Calu3 (cell line): ENCODE results near the gene ATG4C. TPM values are rescaled to one million over a fixed set of nuclear protein-coding genes. Genes with fewer than 3 reads are reported as not detected.

Source experiments
- BruUV-seq: library from RNA; stranded (reverse); fragments of 400-500 nt; replicated peaks from 2 replicates; lab custom pipeline; 2021; lab: Mats Ljungman, UMichigan
- CTCF ChIA-PET: fragments of 300-600 bp; sonication (Branson Sonifier 250); formaldehyde crosslinking; loops from one replicate; lab custom pipeline; 2022; ENCODE audit warnings: antibody characterized with exemption; lab: Charles Lee
- DNase-seq: peaks from one replicate; pipeline ENCODE4 v3.0.0; 2022
- H3K27ac Mint-ChIP-seq: one replicate; pipeline ENCODE4 v1.8.0; 2022; ENCODE audit warnings: mixed read lengths; ENCODE audit not compliant: unreplicated experiment
- H3K27me3 Mint-ChIP-seq: one replicate; pipeline ENCODE4 v1.8.0; 2022; ENCODE audit warnings: mixed read lengths; ENCODE audit not compliant: unreplicated experiment
- H3K36me3 Mint-ChIP-seq: one replicate; pipeline ENCODE4 v1.8.0; 2022; ENCODE audit warnings: mild to moderate bottlenecking, moderate library complexity, mixed read lengths; ENCODE audit not compliant: insufficient read depth, unreplicated experiment
- H3K4me1 Mint-ChIP-seq: one replicate; pipeline ENCODE4 v1.8.0; 2022; ENCODE audit warnings: mild to moderate bottlenecking, low read depth, mixed read lengths; ENCODE audit not compliant: unreplicated experiment
- H3K4me3 Mint-ChIP-seq: one replicate; pipeline ENCODE4 v1.8.0; 2022; ENCODE audit warnings: mild to moderate bottlenecking, low read depth, moderate library complexity, mixed read lengths; ENCODE audit not compliant: unreplicated experiment
- H3K9me3 Mint-ChIP-seq: one replicate; pipeline ENCODE4 v1.8.0; 2022; ENCODE audit warnings: low read depth, mixed read lengths; ENCODE audit not compliant: unreplicated experiment
- CTCF ChIP-seq: fragments of 200-600 bp; IDR thresholded peaks from one replicate; pipeline ENCODE4 v1.8.0; 2022; ENCODE audit warnings: antibody characterized with exemption; ENCODE audit not compliant: unreplicated experiment
- intact Hi-C: fragments of 100-400 bp; cut with micrococcal nuclease; formaldehyde crosslinking; loops from one replicate; pipeline ENCODE4 v1.10.0; 2022; ENCODE audit not compliant: unreplicated experiment
- total RNA-seq: library from RNA; stranded (reverse); gene quantifications from 2 replicates; pipeline ENCODE4 v1.2.3, GENCODE V29; 2022

ATG4C gene
- total RNA-seq, 1 experiment from 2014 or later, result 12.4 TPM

GRCh38 chr1:62856960-62857359 lies 73.0 kb downstream of the ATG4C start:
- Mint-ChIP-seq H3K27ac (no peak overlapping the region), H3K36me3 (no peaks in the 10 kb centered on the region), H3K27me3 (no peaks in the 10 kb centered on the region), H3K4me3 (no peak overlapping the region), H3K4me1 (no peaks in the 10 kb centered on the region), H3K9me3 (no peaks in the 10 kb centered on the region)
- CTCF ChIA-PET, result interaction anchor here (0.6 kb wide), 1 partner anchor 15 kb away, joined by 4 read pairs; no protein-coding TSS in a partner anchor
- BruUV-seq, result no TSS peak
- no peak for DNase-seq
- no peak for TF ChIP-seq CTCF
- intact Hi-C loops, result no loop called here

GRCh38 chr1:62869217-62869754 lies 85.4 kb downstream of the ATG4C start:
- intact Hi-C loops, result no loop called here
- no peak for DNase-seq
- CTCF ChIA-PET, result no interaction called here
- Mint-ChIP-seq H3K27me3 (no peaks in the 10 kb centered on the region), H3K36me3 (peaks cover 3% of the 10 kb centered on the region), H3K27ac (no peak overlapping the region), H3K4me3 (no peak overlapping the region), H3K9me3 (no peaks in the 10 kb centered on the region), H3K4me1 (no peaks in the 10 kb centered on the region)
- no TSS peak for BruUV-seq
- no peak for TF ChIP-seq CTCF

GRCh38 chr1:62870148-62870547 lies 86.2 kb downstream of the ATG4C start:
- no peak overlapping the region for H3K4me3 Mint-ChIP-seq
- BruUV-seq, result no TSS peak
- no peaks in the 10 kb centered on the region for H3K27me3 Mint-ChIP-seq
- H3K36me3 Mint-ChIP-seq, result peaks cover 3% of the 10 kb centered on the region
- CTCF ChIA-PET, result no interaction called here
- intact Hi-C loops, result no loop called here
- no peaks in the 10 kb centered on the region for H3K4me1 Mint-ChIP-seq
- H3K9me3 Mint-ChIP-seq, result no peaks in the 10 kb centered on the region
- TF ChIP-seq CTCF, result no peak
- H3K27ac Mint-ChIP-seq, result no peak overlapping the region
- DNase-seq, result no peak

- no TSS peak for BruUV-seq
- no peak for DNase-seq
- peaks cover 3% of the 10 kb centered on the region for H3K36me3 Mint-ChIP-seq
- no peaks in the 10 kb centered on the region for H3K4me1 Mint-ChIP-seq
- H3K27me3 Mint-ChIP-seq, result peaks cover 18% of the 10 kb centered on the region
- H3K27ac Mint-ChIP-seq, result no peak overlapping the region
- no peak overlapping the region for H3K4me3 Mint-ChIP-seq
- CTCF ChIA-PET, result no interaction called here
- no peak for TF ChIP-seq CTCF
- no peaks in the 10 kb centered on the region for H3K9me3 Mint-ChIP-seq
- intact Hi-C loops, result no loop called here
Measured at GRCh38 chr1:62875676-62876075, 91.7 kb downstream of the ATG4C start.
